T-cell (primary cell): ENCODE results near the gene ULK1. TPM values are rescaled to one million over a fixed set of nuclear protein-coding genes. Genes with fewer than 3 reads are reported as not detected.

Experiments used
- ATAC-seq, 4 experiments: fragments of 200-7000 bp in 3 of 4; fragments of 150-1000 bp in 1 of 4; cut with Tn5 transposase; replicated peaks in 1 of 4; 1 replicate in 3 of 4; 2 replicates in 1 of 4; pipeline ENCODE4 v1.10.0; 2021; ENCODE audit warnings: moderate library complexity in 3 of 4, mild to moderate bottlenecking in 2 of 4, moderate number of reproducible peaks in 1 of 4
- CTCF ChIA-PET, 2 donors: fragments of 300-600 bp; sonication (Branson Sonifier 250); formaldehyde crosslinking; loops; one replicate each; lab custom pipeline; 2022; ENCODE audit warnings: antibody characterized with exemption in 2 of 2; lab: Charles Lee
- POLR2A ChIA-PET, 2 donors: fragments of 300-600 bp; sonication (Branson Sonifier 250); formaldehyde crosslinking; loops; one replicate each; lab custom pipeline; 2022; ENCODE audit warnings: antibody characterized with exemption in 2 of 2; lab: Charles Lee
- DNase-seq, 35 experiments: peaks; one replicate each; pipeline versions ENCODE4 v3.0.0 to v3.0.0-alpha.2; 2013 to 2023
- H3K27ac ChIP-seq: one replicate; pipeline ENCODE4 v1.5.1; 2013; ENCODE audit warnings: low read length
- H3K27me3 ChIP-seq, 2 experiments: replicated peaks in 1 of 2; 1 replicate in 1 of 2; 2 replicates in 1 of 2; pipeline versions ENCODE4 v1.6.1 to v1.7.0; 2013; ENCODE audit warnings: low read length in 1 of 2, mixed read lengths in 1 of 2; ENCODE audit not compliant: control insufficient read depth in 2 of 2, insufficient read depth in 2 of 2; ENCODE audit errors: extremely low read depth in 1 of 2
- H3K36me3 ChIP-seq, 2 donors: 1 replicate in 1 of 2; 2 replicates in 1 of 2; pipeline versions ENCODE4 v1.6.1 to v1.7.0; 2013; ENCODE audit warnings: low read length in 1 of 2; ENCODE audit not compliant: control insufficient read depth in 2 of 2, insufficient read depth in 1 of 2; ENCODE audit errors: extremely low read depth in 1 of 2
- H3K4me1 ChIP-seq, 2 experiments: 1 replicate in 1 of 2; 2 replicates in 1 of 2; pipeline versions ENCODE4 v1.6.1 to v1.7.0; 2013; ENCODE audit warnings: low read length in 2 of 2, mixed read lengths in 1 of 2; ENCODE audit not compliant: insufficient read depth in 2 of 2, control insufficient read depth in 1 of 2; ENCODE audit errors: extremely low read depth in 1 of 2
- H3K4me3 ChIP-seq, 2 donors: 1 replicate in 1 of 2; 2 replicates in 1 of 2; pipeline versions ENCODE4 v1.5.1 to v1.7.0; 2013; ENCODE audit warnings: mild to moderate bottlenecking in 2 of 2, low read length in 1 of 2, moderate library complexity in 1 of 2; ENCODE audit not compliant: control insufficient read depth in 1 of 2; ENCODE audit errors: extremely low read depth in 1 of 2
- H3K9me3 ChIP-seq: 2 replicates; pipeline ENCODE4 v1.7.0; 2013
- H3K27ac Mint-ChIP-seq, 2 donors: one replicate each; pipeline ENCODE4 v1.8.0; 2020 to 2021; ENCODE audit warnings: mild to moderate bottlenecking in 2 of 2, mixed read lengths in 2 of 2
- H3K27me3 Mint-ChIP-seq, 2 donors: one replicate each; pipeline ENCODE4 v1.8.0; 2021 to 2022; ENCODE audit warnings: mixed read lengths in 2 of 2
- H3K36me3 Mint-ChIP-seq: one replicate; pipeline ENCODE4 v1.8.0; 2021; ENCODE audit warnings: mixed read lengths
- H3K4me1 Mint-ChIP-seq, 3 donors: one replicate each; pipeline ENCODE4 v1.8.0; 2020 to 2022; ENCODE audit warnings: mixed read lengths in 3 of 3, mild to moderate bottlenecking in 1 of 3
- H3K4me3 Mint-ChIP-seq, 3 donors: one replicate each; pipeline ENCODE4 v1.8.0; 2020 to 2022; ENCODE audit warnings: mild to moderate bottlenecking in 3 of 3, mixed read lengths in 3 of 3, moderate library complexity in 3 of 3
- H3K9me3 Mint-ChIP-seq, 3 donors: one replicate each; pipeline ENCODE4 v1.8.0; 2020 to 2022; ENCODE audit warnings: mixed read lengths in 3 of 3
- WGBS: methylation state at CpG from one replicate; pipeline ENCODE4 v1.1.5; 2013; ENCODE audit warnings: missing lambda C conversion rate; ENCODE audit not compliant: insufficient coverage; 5-methylcytosine and 5-hydroxymethylcytosine counted together
- total RNA-seq, 35 experiments: library from RNA in 6 of 35; stranded (reverse) in 6 of 35; fragments of 120-200 nt in 1 of 35; gene quantifications; one replicate each; pipeline versions ENCODE4 v1.2.1 to v1.2.4 and lab custom pipeline; 2013 to 2026

ULK1 gene
- total RNA-seq, 5 donors from 2014 or later (not counting 1 experiment from before 2014, with no cell fraction given) = 53.3 to 89.6 (median 57.8) TPM

DNA sequence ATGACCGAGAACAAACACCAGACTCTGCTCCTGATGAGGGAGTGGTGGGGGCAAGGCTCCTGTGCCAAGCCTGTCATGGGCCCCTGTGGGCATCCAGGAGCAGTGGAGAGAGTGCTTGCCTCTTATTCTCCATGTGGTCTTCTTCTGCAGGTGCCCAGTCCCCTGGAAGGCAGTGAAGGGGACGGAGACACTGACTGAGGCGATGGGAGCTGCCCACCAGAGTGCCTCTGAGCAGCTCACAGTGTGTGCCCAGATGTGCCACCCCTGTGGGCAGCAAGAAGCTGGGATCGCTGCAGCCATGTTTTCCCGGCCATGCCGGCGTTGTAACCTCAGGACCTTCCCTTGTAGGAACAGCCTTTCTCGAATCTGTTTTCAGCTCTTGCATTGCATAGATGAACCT, 49.0 kb downstream of the ULK1 start:
- no peaks in the 10 kb centered on the region for H3K9me3 Mint-ChIP-seq
- ChIA-PET CTCF (no interaction called here), POLR2A (no interaction called here)
- H3K4me3 ChIP-seq = no peak overlapping the region
- peaks cover 9 to 11% (median 11%) of the 10 kb centered on the region in 3 donors for H3K4me1 Mint-ChIP-seq
- H3K36me3 ChIP-seq = peaks cover 24 to 34% of the 10 kb centered on the region in 2 donors
- DNase-seq (no peak), ATAC-seq (no peak)
- no peak overlapping the region for H3K27ac ChIP-seq
- H3K9me3 ChIP-seq = no peaks in the 10 kb centered on the region
- H3K4me3 Mint-ChIP-seq = no peak overlapping the region
- H3K4me1 ChIP-seq = peaks cover 0 to 7% of the 10 kb centered on the region in 2 experiments
- H3K27me3 Mint-ChIP-seq = no peaks in the 10 kb centered on the region
- 96% methylated on average over 3 of the region's 8 CpGs for WGBS
- peaks cover 26% of the 10 kb centered on the region for H3K36me3 Mint-ChIP-seq
- no peak overlapping the region for H3K27ac Mint-ChIP-seq
- H3K27me3 ChIP-seq = no peaks in the 10 kb centered on the region

DNA sequence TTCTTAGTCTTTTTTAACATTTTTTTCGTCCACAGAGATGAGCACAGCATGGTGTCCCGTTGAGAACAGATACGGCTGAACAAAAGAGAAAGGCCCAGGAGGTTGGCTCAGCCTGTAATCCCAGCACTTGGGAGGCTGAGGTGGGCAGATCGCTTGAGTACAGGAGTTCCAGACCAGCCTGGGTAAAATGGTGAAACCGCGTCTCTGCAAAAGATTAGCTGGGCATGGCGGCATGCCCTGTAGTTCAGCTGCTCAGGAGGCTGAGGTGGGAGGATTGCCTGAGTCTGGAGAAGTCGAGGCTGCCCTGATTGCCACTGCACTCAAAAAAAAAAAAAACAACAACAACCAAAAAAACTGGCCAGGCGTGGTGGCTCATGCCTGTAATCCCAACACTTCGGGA, 49.5 kb downstream of the ULK1 start:
- no peak for DNase-seq

GRCh38 chr12:131944601-131945251, 50.3 kb downstream of the ULK1 start:
- Mint-ChIP-seq H3K36me3 (peaks cover 25% of the 10 kb centered on the region), H3K27me3 (no peaks in the 10 kb centered on the region), H3K4me1 (peaks cover 16 to 21% (median 20%) of the 10 kb centered on the region in 3 donors), H3K9me3 (no peaks in the 10 kb centered on the region), H3K27ac (no peak overlapping the region), H3K4me3 (no peak overlapping the region)
- H3K4me1 ChIP-seq = peaks cover 2 to 18% of the 10 kb centered on the region in 2 experiments
- WGBS = 98% methylated on average over 30 of the region's 35 CpGs
- POLR2A ChIA-PET = interaction anchor here in 1 of 2 donors (1.0 kb wide), 1 partner anchor 15 kb away, joined by 3 read pairs; no protein-coding TSS in a partner anchor
- H3K27ac ChIP-seq = no peak overlapping the region
- no peak overlapping the region for H3K4me3 ChIP-seq
- ATAC-seq (no peak), DNase-seq (no peak)
- no peaks in the 10 kb centered on the region for H3K9me3 ChIP-seq
- CTCF ChIA-PET = no interaction called here
- no peaks in the 10 kb centered on the region for H3K27me3 ChIP-seq
- peaks cover 15 to 26% of the 10 kb centered on the region in 2 donors for H3K36me3 ChIP-seq

More for the DNA sequence above, 49.5 kb downstream of the ULK1 start:
- Histone ChIP-seq H3K4me3 (no peak overlapping the region), H3K27me3 (no peaks in the 10 kb centered on the region), H3K9me3 (no peaks in the 10 kb centered on the region), H3K36me3 (peaks cover 23 to 34% of the 10 kb centered on the region in 2 donors), H3K27ac (no peak overlapping the region), H3K4me1 (peaks cover 2 to 11% of the 10 kb centered on the region in 2 experiments)
- CTCF ChIA-PET = no interaction called here
- Mint-ChIP-seq H3K9me3 (no peaks in the 10 kb centered on the region), H3K36me3 (peaks cover 26% of the 10 kb centered on the region), H3K4me1 (peaks cover 13 to 16% (median 15%) of the 10 kb centered on the region in 3 donors), H3K27me3 (no peaks in the 10 kb centered on the region), H3K4me3 (no peak overlapping the region), H3K27ac (no peak overlapping the region)
- ATAC-seq = no peak
- 100% methylated on average over 7 of the region's 10 CpGs for WGBS
- POLR2A ChIA-PET = no interaction called here

- no peak overlapping the region for H3K4me3 ChIP-seq
- H3K4me1 Mint-ChIP-seq = peaks cover 16 to 26% (median 26%) of the 10 kb centered on the region in 3 donors
- DNase-seq (no peak), ATAC-seq (no peak)
- H3K9me3 ChIP-seq = no peaks in the 10 kb centered on the region
- 75% methylated on average over 3 of the region's 6 CpGs for WGBS
- peak overlapping the region in 1 of 2 donors; percentile 6 for H3K27ac Mint-ChIP-seq
- ChIA-PET CTCF (interaction anchor here in 1 of 2 donors (0.7 kb wide), 1 partner anchor 234 kb away, joined by 3 read pairs; no protein-coding TSS in a partner anchor), POLR2A (interaction anchor here in 1 of 2 donors (0.7 kb wide), 1 partner anchor 158 kb away, joined by 3 read pairs; no protein-coding TSS in a partner anchor)
- H3K27ac ChIP-seq = no peak overlapping the region
- H3K27me3 ChIP-seq = no peaks in the 10 kb centered on the region
- H3K4me1 ChIP-seq = peaks cover 4 to 32% of the 10 kb centered on the region in 2 experiments
- no peak overlapping the region for H3K4me3 Mint-ChIP-seq
- H3K27me3 Mint-ChIP-seq = no peaks in the 10 kb centered on the region
- H3K36me3 ChIP-seq = peaks cover 11 to 20% of the 10 kb centered on the region in 2 donors
- peaks cover 13% of the 10 kb centered on the region for H3K36me3 Mint-ChIP-seq
- no peaks in the 10 kb centered on the region for H3K9me3 Mint-ChIP-seq
Measured at GRCh38 chr12:131946757-131947156, 52.3 kb downstream of the ULK1 start.

GRCh38 chr12:131947482-131948027, 53.1 kb downstream of the ULK1 start:
- no peaks in the 10 kb centered on the region for H3K27me3 ChIP-seq
- H3K4me3 ChIP-seq = no peak overlapping the region
- WGBS = 72% methylated on average over 7 of the region's 8 CpGs
- peaks cover 8 to 16% of the 10 kb centered on the region in 2 donors for H3K36me3 ChIP-seq
- H3K27ac ChIP-seq = peak overlapping the region; percentile 38
- H3K4me1 ChIP-seq = peaks cover 4 to 39% of the 10 kb centered on the region in 2 experiments
- Mint-ChIP-seq H3K9me3 (no peaks in the 10 kb centered on the region), H3K27me3 (no peaks in the 10 kb centered on the region), H3K27ac (peak overlapping the region; percentile 87 to 90), H3K36me3 (peaks cover 13% of the 10 kb centered on the region), H3K4me3 (peak overlapping the region in 1 of 3 donors; percentile 89), H3K4me1 (peaks cover 17 to 30% (median 29%) of the 10 kb centered on the region in 3 donors)
- POLR2A ChIA-PET = no interaction called here
- H3K9me3 ChIP-seq = no peaks in the 10 kb centered on the region
- CTCF ChIA-PET = interaction anchor here in 1 of 2 donors (0.6 kb wide), 1 partner anchor 820 kb away, joined by 3 read pairs; no protein-coding TSS in a partner anchor
- ATAC-seq (no peak), DNase-seq (no peak)

DNA sequence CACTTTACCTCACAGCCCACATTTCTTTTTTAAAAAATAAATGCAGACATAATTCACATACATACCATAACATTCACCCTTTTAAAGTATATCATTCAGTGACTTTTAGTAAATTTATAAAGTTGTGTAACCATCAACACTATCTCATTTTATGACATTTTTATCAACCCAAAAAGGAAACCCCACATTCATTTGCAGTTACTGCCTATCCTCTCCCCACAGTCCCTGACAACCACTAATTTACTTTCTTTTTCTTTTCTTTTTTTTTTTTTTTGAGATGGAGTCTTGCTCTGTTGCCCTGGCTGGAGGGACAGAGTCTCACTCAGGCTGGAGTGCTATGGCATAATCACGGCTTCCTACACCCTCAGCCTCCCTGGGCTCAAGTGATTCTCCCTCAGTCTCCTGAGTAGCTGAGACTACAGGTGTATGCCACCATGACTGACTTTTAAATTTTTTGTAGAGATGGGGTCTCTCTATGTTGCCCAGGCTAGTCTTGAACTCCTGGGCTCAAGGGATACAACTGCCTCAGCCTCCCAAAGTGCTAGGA, 53.8 kb downstream of the ULK1 start:
- Mint-ChIP-seq H3K36me3 (peaks cover 13% of the 10 kb centered on the region), H3K9me3 (no peaks in the 10 kb centered on the region), H3K27ac (peak overlapping the region; percentile 87 to 90), H3K27me3 (no peaks in the 10 kb centered on the region), H3K4me3 (peak overlapping the region; percentile 61 to 89 (median 79)), H3K4me1 (peaks cover 24 to 37% (median 36%) of the 10 kb centered on the region in 3 donors)
- Histone ChIP-seq H3K27me3 (no peaks in the 10 kb centered on the region), H3K9me3 (no peaks in the 10 kb centered on the region), H3K36me3 (peaks cover 4 to 13% of the 10 kb centered on the region in 2 donors), H3K27ac (peak overlapping the region; percentile 60), H3K4me3 (no peak overlapping the region), H3K4me1 (peaks cover 4 to 42% of the 10 kb centered on the region in 2 experiments)
- CTCF ChIA-PET = interaction anchor here in 1 of 2 donors (0.7 kb wide), 1 partner anchor 759 kb away, joined by 4 read pairs; no protein-coding TSS in a partner anchor
- no peak for ATAC-seq
- DNase-seq = peak in 1 of 35 experiments; percentile 21
- WGBS = no CpG with 5 or more reads among the region's 1 CpG
- POLR2A ChIA-PET = no interaction called here
